GM10847 (cell line): Measurements from ENCODE around the gene GCH1.

Source experiments
- POLR2A ChIP-seq: IDR thresholded peaks from 2 replicates; pipeline ENCODE4 v1.6.1; 2011; ENCODE audit not compliant: insufficient read length; ENCODE audit errors: extremely low read depth

Gene GCH1

GRCh38 chr14:54794796-54795195 is 107.8 kb downstream of the GCH1 start:
- TF ChIP-seq POLR2A, result no peak

- TF ChIP-seq POLR2A, result no peak
These were observed 108.5 kb downstream of the GCH1 start for GRCh38 chr14:54794159-54794558.

- no peak for TF ChIP-seq POLR2A
These were observed 110.3 kb downstream of the GCH1 start for GRCh38 chr14:54792288-54792687.
